Measurements from ENCODE around the gene CFAP299. TPM values are rescaled to one million over a fixed set of nuclear protein-coding genes. Genes with fewer than 3 reads are reported as not detected.

The CFAP299 gene
- total RNA-seq, 4 donors from 2014 or later: 0.84 to 2.5 (median 2.2) TPM; not detected in 1

GRCh38 chr4:80990851-80991250 is 655.3 kb downstream of the CFAP299 start:
- no peak for TF ChIP-seq POLR2AphosphoS5 (IDR thresholded peaks at IDR 0.05)
- no peak for TF ChIP-seq EP300 (IDR thresholded peaks at IDR 0.05)
- TF ChIP-seq POLR2A (IDR thresholded peaks at IDR 0.05; ENCODE audit: low read depth): no peak
- TF ChIP-seq, protein P1, sequence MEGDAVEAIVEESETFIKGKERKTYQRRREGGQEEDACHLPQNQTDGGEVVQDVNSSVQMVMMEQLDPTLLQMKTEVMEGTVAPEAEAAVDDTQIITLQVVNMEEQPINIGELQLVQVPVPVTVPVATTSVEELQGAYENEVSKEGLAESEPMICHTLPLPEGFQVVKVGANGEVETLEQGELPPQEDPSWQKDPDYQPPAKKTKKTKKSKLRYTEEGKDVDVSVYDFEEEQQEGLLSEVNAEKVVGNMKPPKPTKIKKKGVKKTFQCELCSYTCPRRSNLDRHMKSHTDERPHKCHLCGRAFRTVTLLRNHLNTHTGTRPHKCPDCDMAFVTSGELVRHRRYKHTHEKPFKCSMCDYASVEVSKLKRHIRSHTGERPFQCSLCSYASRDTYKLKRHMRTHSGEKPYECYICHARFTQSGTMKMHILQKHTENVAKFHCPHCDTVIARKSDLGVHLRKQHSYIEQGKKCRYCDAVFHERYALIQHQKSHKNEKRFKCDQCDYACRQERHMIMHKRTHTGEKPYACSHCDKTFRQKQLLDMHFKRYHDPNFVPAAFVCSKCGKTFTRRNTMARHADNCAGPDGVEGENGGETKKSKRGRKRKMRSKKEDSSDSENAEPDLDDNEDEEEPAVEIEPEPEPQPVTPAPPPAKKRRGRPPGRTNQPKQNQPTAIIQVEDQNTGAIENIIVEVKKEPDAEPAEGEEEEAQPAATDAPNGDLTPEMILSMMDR (IDR thresholded peaks at IDR 0.05): no peak
- Histone ChIP-seq H3K4me3 (no peak overlapping the region), H3K9me3 (no peaks in the 10 kb centered on the region), H3K36me3 (no peaks in the 10 kb centered on the region), H3K27me3 (no peaks in the 10 kb centered on the region), H3K4me1 (peaks cover 0 to 3% (median 0%) of the 10 kb centered on the region in 4 donors), H3K27ac (replicated peaks in 1 of 4) (no peak overlapping the region)
- no peak for DNase-seq (ENCODE audit: extremely low spot score)
- 61% methylated on average over 2 of the region's 2 CpGs for WGBS
- intact Hi-C loops (cut with DNase I): loop anchor here (5.0 kb wide), 1 partner anchor 624 kb away; no protein-coding TSS in a partner anchor

GRCh38 chr4:80999943-81000342 is 664.4 kb downstream of the CFAP299 start:
- no peak for TF ChIP-seq POLR2AphosphoS5 (IDR thresholded peaks at IDR 0.05)
- no peak for TF ChIP-seq EP300 (IDR thresholded peaks at IDR 0.05)
- no peak for TF ChIP-seq POLR2A (IDR thresholded peaks at IDR 0.05; ENCODE audit: low read depth)
- intact Hi-C loops (cut with DNase I): no loop called here
- 90% methylated on average over 3 of the region's 3 CpGs for WGBS
- no peaks in the 10 kb centered on the region for H3K9me3 ChIP-seq
- H3K4me3 ChIP-seq: no peak overlapping the region
- DNase-seq (ENCODE audit: extremely low spot score): no peak
- H3K36me3 ChIP-seq: no peaks in the 10 kb centered on the region
- no peaks in the 10 kb centered on the region for H3K4me1 ChIP-seq
- H3K27ac ChIP-seq (replicated peaks in 1 of 4): no peak overlapping the region
- no peaks in the 10 kb centered on the region for H3K27me3 ChIP-seq

- Histone ChIP-seq H3K36me3 (no peaks in the 10 kb centered on the region), H3K27ac (replicated peaks in 1 of 4) (no peak overlapping the region), H3K27me3 (no peaks in the 10 kb centered on the region), H3K4me3 (no peak overlapping the region), H3K9me3 (no peaks in the 10 kb centered on the region), H3K4me1 (no peaks in the 10 kb centered on the region)
- 64% methylated on average over 1 of the region's 2 CpGs for WGBS
- DNase-seq (ENCODE audit: extremely low spot score): no peak
- intact Hi-C loops (cut with DNase I): no loop called here
- TF ChIP-seq POLR2A (IDR thresholded peaks at IDR 0.05; ENCODE audit: low read depth): no peak
- TF ChIP-seq, protein P1 (IDR thresholded peaks at IDR 0.05): no peak
- TF ChIP-seq POLR2AphosphoS5 (IDR thresholded peaks at IDR 0.05): no peak
- no peak for TF ChIP-seq EP300 (IDR thresholded peaks at IDR 0.05)
Measured at GRCh38 chr4:81003597-81004111, 668.1 kb downstream of the CFAP299 start.

GRCh38 chr4:81007417-81007816 is 671.9 kb downstream of the CFAP299 start:
- H3K4me1 ChIP-seq: no peaks in the 10 kb centered on the region
- no peak overlapping the region for H3K27ac ChIP-seq (replicated peaks in 1 of 4)
- H3K36me3 ChIP-seq: no peaks in the 10 kb centered on the region
- no peak overlapping the region for H3K4me3 ChIP-seq
- intact Hi-C loops (cut with DNase I): no loop called here
- no peak for DNase-seq (ENCODE audit: extremely low spot score)
- TF ChIP-seq EP300 (IDR thresholded peaks at IDR 0.05) (no peak), POLR2AphosphoS5 (IDR thresholded peaks at IDR 0.05) (no peak), POLR2A (IDR thresholded peaks at IDR 0.05; ENCODE audit: low read depth) (no peak)
- TF ChIP-seq, protein P1 (IDR thresholded peaks at IDR 0.05): no peak
- WGBS: 82% methylated on average over 2 of the region's 2 CpGs
- no peaks in the 10 kb centered on the region for H3K27me3 ChIP-seq
- H3K9me3 ChIP-seq: no peaks in the 10 kb centered on the region

Other genes with a start within 250 kb of the CFAP299 start
- 10 to 100 TPM; 24.1 to 63.5 (median 34.3) TPM for gene PRDM8, start 138.2 kb upstream of the CFAP299 start, total RNA-seq
- 1 to 10 TPM; 1.2 to 4.2 (median 2.0) TPM for gene FGF5, start 69.1 kb upstream of the CFAP299 start, total RNA-seq

Measured in esophagus muscularis mucosa (tissue), 4 donors.